DND-41 (cell line): ENCODE measurements around the gene GFOD2.

ENCODE experiments used
- CTCF ChIP-seq: IDR thresholded peaks from 2 replicates; pipeline ENCODE4 v1.5.1; 2012; ENCODE audit warnings: borderline replicate concordance, low read length, moderate library complexity, mild to moderate bottlenecking; ENCODE audit not compliant: poor library complexity, severe bottlenecking; ENCODE audit errors: extremely low read depth
- EZH2 ChIP-seq: IDR thresholded peaks from 3 replicates; pipeline ENCODE4 v1.6.1; 2012; ENCODE audit warnings: borderline replicate concordance, low read depth, mild to moderate bottlenecking, moderate library complexity, low read length, inconsistent platforms; ENCODE audit not compliant: severe bottlenecking

GRCh38 chr16:67727521-67728485 is 8.7 kb upstream of the GFOD2 start:
- TF ChIP-seq CTCF (no peak), EZH2 (no peak)
